Right lobe of liver (tissue), 6 donors: ENCODE data around the gene ANKFN1. TPM values are rescaled to one million over a fixed set of nuclear protein-coding genes. Genes with fewer than 3 reads are reported as not detected.

Experiments used
- ATAC-seq, 4 donors: fragments of 200-7000 bp; cut with Tn5 transposase; one replicate each; pipeline ENCODE4 v1.9.1; 2020; ENCODE audit warnings: mild to moderate bottlenecking in 4 of 4, moderate library complexity in 4 of 4
- DNase-seq, 3 donors: peaks; one replicate each; pipeline ENCODE4 v3.0.0-alpha.2; 2020
- H3K27ac ChIP-seq, 3 donors: fragments of 200-600 bp; one replicate each; pipeline ENCODE4 v1.8.0; 2022
- H3K27me3 ChIP-seq, 2 donors: fragments of 200-600 bp; one replicate each; pipeline ENCODE4 v1.8.0; 2022
- H3K36me3 ChIP-seq, 4 donors: fragments of 200-600 bp; sonication (generic) in 1 of 4; one replicate each; pipeline versions ENCODE4 v1.5.1 to v1.8.0; 2017 to 2022; ENCODE audit warnings: control low read depth in 1 of 4
- H3K4me1 ChIP-seq, 4 donors: fragments of 200-600 bp; sonication (generic) in 1 of 4; one replicate each; pipeline versions ENCODE4 v1.5.1 to v1.8.0; 2017 to 2022; ENCODE audit warnings: control low read depth in 1 of 4
- H3K4me3 ChIP-seq, 3 donors: fragments of 200-600 bp; one replicate each; pipeline ENCODE4 v1.8.0; 2022
- H3K9me3 ChIP-seq, 4 donors: fragments of 200-600 bp; sonication (generic) in 1 of 4; one replicate each; pipeline versions ENCODE4 v1.5.1 to v1.8.0; 2017 to 2022; ENCODE audit warnings: control low read depth in 1 of 4
- CTCF ChIP-seq, 4 donors: fragments of 200-600 bp in 3 of 4; fragments of 450-650 bp in 1 of 4; IDR thresholded peaks; one replicate each; pipeline versions ENCODE4 v1.5.1 to v1.8.0; 2016 to 2022; ENCODE audit warnings: antibody characterized with exemption in 4 of 4, mild to moderate bottlenecking in 2 of 4
- POLR2A ChIP-seq: fragments of 450-650 bp; IDR thresholded peaks from one replicate; pipeline ENCODE4 v1.6.1; 2017; ENCODE audit warnings: antibody characterized with exemption, mild to moderate bottlenecking
- WGBS: methylation state at CpG from one replicate; pipeline ENCODE4 v1.1.6; 2018; ENCODE audit warnings: low coverage, low lambda C conversion rate; ENCODE audit not compliant: insufficient coverage; ENCODE audit errors: missing lambda C conversion rate; 5-methylcytosine and 5-hydroxymethylcytosine counted together
- intact Hi-C, 2 donors: fragments of 100-400 bp; cut with DNase I; formaldehyde crosslinking; loops; one replicate each; pipeline versions ENCODE4 v1.11.2 to v1.14.1; 2022
- total RNA-seq, 6 experiments: library from RNA; depleted of rRNA in 2 of 6; stranded (reverse); fragments of >200 nt in 2 of 6; fragmentation: NEBNext Ultra II Directional in 3 of 6; extraction: Animal tissue kit (Norgen Biotek cat#: 25700) in 3 of 6; gene quantifications; one replicate each; pipeline versions ENCODE4 v1.1.0 to v1.2.4, GENCODE V29; 2016 to 2023
- donor health status: DM: no; HTN: yes; CAD: no.
- donor health status: DM: no; HTN: no; CAD: no.
- donor health status: DM: no; HTN: no; CAD: no.
- donor health status: DM: no; HTN: yes; CAD: no.
- donor health status: DM: no; HTN: yes; CAD: no.

The ANKFN1 gene
- total RNA-seq, 6 experiments from 2014 or later = 0.11 TPM; not detected in 5

- Histone ChIP-seq H3K4me3 (no peak overlapping the region), H3K27me3 (no peaks in the 10 kb centered on the region), H3K27ac (no peak overlapping the region), H3K4me1 (no peaks in the 10 kb centered on the region), H3K9me3 (no peaks in the 10 kb centered on the region), H3K36me3 (no peaks in the 10 kb centered on the region)
- 77% methylated on average over 6 of the region's 6 CpGs for WGBS
- TF ChIP-seq CTCF (IDR thresholded peaks at IDR 0.05) (no peak), POLR2A (no peak)
- intact Hi-C loops = no loop called here
- ATAC-seq (no peak), DNase-seq (no peak)
Observed at GRCh38 chr17:56482229-56482628, 329.0 kb downstream of the ANKFN1 start.

- no peak for ATAC-seq
- no peak overlapping the region for H3K27ac ChIP-seq
- intact Hi-C loops = no loop called here
- no peak for TF ChIP-seq CTCF (IDR thresholded peaks at IDR 0.05)
- no peak for TF ChIP-seq POLR2A
- no peaks in the 10 kb centered on the region for H3K9me3 ChIP-seq
- H3K4me1 ChIP-seq = no peaks in the 10 kb centered on the region
- no peak overlapping the region for H3K4me3 ChIP-seq
- H3K36me3 ChIP-seq = no peaks in the 10 kb centered on the region
- H3K27me3 ChIP-seq = no peaks in the 10 kb centered on the region
- no peak for DNase-seq
Observed at GRCh38 chr17:56486732-56487131, 333.5 kb downstream of the ANKFN1 start.

- ATAC-seq (no peak), DNase-seq (no peak)
- Histone ChIP-seq H3K27ac (no peak overlapping the region), H3K4me1 (no peaks in the 10 kb centered on the region), H3K4me3 (no peak overlapping the region), H3K36me3 (no peaks in the 10 kb centered on the region), H3K27me3 (no peaks in the 10 kb centered on the region), H3K9me3 (no peaks in the 10 kb centered on the region)
- TF ChIP-seq CTCF (IDR thresholded peaks at IDR 0.05) = no peak
- no peak for TF ChIP-seq POLR2A
- intact Hi-C loops = no loop called here
- WGBS = 67% methylated on average over 2 of the region's 2 CpGs
Observed at GRCh38 chr17:56488800-56489199, 335.5 kb downstream of the ANKFN1 start.

- intact Hi-C loops = no loop called here
- 66% methylated on average over 2 of the region's 2 CpGs for WGBS
- DNase-seq = no peak
- no peak for TF ChIP-seq POLR2A
- no peak for TF ChIP-seq CTCF (IDR thresholded peaks at IDR 0.05)
- no peak for ATAC-seq
- H3K9me3 ChIP-seq = no peaks in the 10 kb centered on the region
- H3K27ac ChIP-seq = no peak overlapping the region
- no peaks in the 10 kb centered on the region for H3K4me1 ChIP-seq
- no peak overlapping the region for H3K4me3 ChIP-seq
- no peaks in the 10 kb centered on the region for H3K36me3 ChIP-seq
- H3K27me3 ChIP-seq = no peaks in the 10 kb centered on the region
Observed at GRCh38 chr17:56489980-56490379, 336.7 kb downstream of the ANKFN1 start.

GRCh38 chr17:56495556-56495955 is 342.3 kb downstream of the ANKFN1 start:
- Histone ChIP-seq H3K27ac (no peak overlapping the region), H3K27me3 (no peaks in the 10 kb centered on the region), H3K4me1 (no peaks in the 10 kb centered on the region), H3K4me3 (no peak overlapping the region), H3K9me3 (no peaks in the 10 kb centered on the region), H3K36me3 (no peaks in the 10 kb centered on the region)
- DNase-seq (no peak), ATAC-seq (no peak)
- TF ChIP-seq POLR2A (no peak), CTCF (IDR thresholded peaks at IDR 0.05) (no peak)
- intact Hi-C loops = no loop called here
- 43% methylated on average over 3 of the region's 3 CpGs for WGBS
